Measurements from ENCODE around the gene FUCA1. TPM values are rescaled to one million over a fixed set of nuclear protein-coding genes. Genes with fewer than 3 reads are reported as not detected.

Gene FUCA1
- polyA plus RNA-seq, 1 donor from 2014 or later, result 38.5 TPM

DNA sequence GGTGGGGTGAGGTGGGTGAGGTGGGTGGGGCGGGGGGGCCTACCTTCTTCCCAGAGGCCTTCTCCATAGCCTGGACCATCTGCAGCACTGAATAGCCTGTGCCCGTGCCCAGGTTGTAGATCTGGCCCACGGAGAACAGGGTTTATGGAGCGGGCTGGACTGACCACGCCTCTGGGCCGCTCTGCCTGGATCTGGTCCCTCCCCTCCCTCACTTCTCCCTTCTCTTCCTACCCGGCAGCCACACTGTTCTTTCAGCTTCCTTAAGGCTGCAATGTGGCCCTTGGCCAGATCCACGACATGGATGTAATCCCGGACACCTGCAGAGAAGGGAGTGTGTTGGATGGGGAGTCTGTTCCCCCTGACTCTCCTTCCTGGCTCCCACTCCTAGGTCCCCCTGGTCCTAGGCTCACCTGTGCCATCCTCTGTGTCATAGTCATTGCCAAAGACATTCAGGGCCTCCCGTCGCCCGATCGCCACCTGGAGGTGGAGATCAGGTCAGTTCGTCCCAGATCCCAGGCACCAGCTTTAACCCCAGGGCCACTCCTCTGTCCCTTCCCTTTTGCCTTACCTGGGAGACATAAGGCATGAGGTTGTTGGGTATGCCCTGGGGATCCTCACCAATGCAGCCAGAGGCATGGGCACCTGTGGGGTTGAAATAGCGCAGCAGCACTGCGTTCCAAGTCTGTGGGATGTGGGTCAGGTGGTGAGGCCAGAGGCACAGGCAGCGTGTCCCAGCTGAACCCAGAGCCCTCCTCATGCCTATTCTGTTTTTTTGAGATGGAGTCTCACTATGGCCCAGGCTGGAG is 71.4 kb downstream of the FUCA1 start (continued):
- no peak for TF ChIP-seq EZH2 (IDR thresholded peaks at IDR 0.05; ENCODE audit: borderline replicate concordance, insufficient read depth, low read length, poor library complexity, severe bottlenecking)
- TF ChIP-seq RAD21 (conservative IDR thresholded peaks at IDR 0.05), result no peak

DNA sequence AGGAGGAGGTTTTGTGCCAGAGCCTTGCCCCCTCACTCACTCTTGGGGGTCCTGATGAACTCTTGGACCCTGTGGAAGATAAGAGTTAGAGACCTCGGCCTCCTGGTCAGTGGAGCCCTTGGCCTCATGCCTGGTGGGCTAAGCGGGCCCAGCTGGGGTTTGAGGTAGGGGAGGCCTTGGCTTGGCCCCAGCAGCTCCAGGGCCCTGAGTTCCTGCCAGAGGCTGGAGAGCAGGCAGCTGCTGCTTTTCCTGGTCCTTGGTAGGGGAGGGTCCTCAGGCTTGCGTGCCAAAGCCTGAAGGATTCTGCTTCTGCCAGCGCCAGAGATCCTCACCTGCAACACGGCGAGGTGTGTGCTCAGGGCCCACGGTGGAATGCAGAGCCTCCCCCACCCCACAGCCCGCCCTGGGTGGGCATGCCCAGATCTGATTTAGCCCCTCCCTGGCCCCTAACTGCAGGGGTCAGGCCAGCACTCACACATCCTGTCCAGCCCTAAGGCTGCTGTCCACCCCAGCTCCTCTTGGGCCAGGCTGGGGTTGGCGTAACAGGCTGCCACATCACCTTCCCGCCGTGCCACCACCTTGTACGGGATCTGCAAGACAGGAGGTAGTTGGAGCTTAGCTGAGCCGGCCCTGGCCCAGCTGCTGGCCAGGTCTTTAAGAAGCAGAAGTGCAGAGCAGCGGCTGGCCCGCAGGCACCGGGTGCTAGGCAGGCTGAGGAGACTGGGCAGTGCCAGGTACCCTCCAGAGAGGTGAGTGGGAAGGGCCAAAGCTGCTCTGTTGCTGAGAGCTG is 72.2 kb downstream of the FUCA1 start:
- Histone ChIP-seq H3K9ac (ENCODE audit: low read length) (no peak overlapping the region), H3K27ac (ENCODE audit: low read length) (no peak overlapping the region), H2AFZ (ENCODE audit: low read depth, low read length) (no peak overlapping the region), H3K4me3 (ENCODE audit: low read length) (no peak overlapping the region), H3K36me3 (ENCODE audit: insufficient read depth, low read length) (peaks cover 4% of the 10 kb centered on the region), H3K4me2 (ENCODE audit: low read length) (no peak overlapping the region), H3K79me2 (replicated peaks; ENCODE audit: insufficient read depth, low read length) (peaks cover 18% of the 10 kb centered on the region), H4K20me1 (ENCODE audit: insufficient read depth) (no peaks in the 10 kb centered on the region), H3K9me3 (ENCODE audit: low read length) (no peaks in the 10 kb centered on the region), H3K9me2 (ENCODE audit: insufficient read depth, low read length) (no peaks in the 10 kb centered on the region), H3F3A (ENCODE audit: insufficient read depth, low read length, poor library complexity, severe bottlenecking) (no peaks in the 10 kb centered on the region), H3K27me3 (ENCODE audit: insufficient read depth, low read depth, low read length) (no peaks in the 10 kb centered on the region)
- TF ChIP-seq, protein P1, sequence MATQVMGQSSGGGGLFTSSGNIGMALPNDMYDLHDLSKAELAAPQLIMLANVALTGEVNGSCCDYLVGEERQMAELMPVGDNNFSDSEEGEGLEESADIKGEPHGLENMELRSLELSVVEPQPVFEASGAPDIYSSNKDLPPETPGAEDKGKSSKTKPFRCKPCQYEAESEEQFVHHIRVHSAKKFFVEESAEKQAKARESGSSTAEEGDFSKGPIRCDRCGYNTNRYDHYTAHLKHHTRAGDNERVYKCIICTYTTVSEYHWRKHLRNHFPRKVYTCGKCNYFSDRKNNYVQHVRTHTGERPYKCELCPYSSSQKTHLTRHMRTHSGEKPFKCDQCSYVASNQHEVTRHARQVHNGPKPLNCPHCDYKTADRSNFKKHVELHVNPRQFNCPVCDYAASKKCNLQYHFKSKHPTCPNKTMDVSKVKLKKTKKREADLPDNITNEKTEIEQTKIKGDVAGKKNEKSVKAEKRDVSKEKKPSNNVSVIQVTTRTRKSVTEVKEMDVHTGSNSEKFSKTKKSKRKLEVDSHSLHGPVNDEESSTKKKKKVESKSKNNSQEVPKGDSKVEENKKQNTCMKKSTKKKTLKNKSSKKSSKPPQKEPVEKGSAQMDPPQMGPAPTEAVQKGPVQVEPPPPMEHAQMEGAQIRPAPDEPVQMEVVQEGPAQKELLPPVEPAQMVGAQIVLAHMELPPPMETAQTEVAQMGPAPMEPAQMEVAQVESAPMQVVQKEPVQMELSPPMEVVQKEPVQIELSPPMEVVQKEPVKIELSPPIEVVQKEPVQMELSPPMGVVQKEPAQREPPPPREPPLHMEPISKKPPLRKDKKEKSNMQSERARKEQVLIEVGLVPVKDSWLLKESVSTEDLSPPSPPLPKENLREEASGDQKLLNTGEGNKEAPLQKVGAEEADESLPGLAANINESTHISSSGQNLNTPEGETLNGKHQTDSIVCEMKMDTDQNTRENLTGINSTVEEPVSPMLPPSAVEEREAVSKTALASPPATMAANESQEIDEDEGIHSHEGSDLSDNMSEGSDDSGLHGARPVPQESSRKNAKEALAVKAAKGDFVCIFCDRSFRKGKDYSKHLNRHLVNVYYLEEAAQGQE (IDR thresholded peaks at IDR 0.05; ENCODE audit: borderline replicate concordance), result no peak
- TF ChIP-seq, protein P2, sequence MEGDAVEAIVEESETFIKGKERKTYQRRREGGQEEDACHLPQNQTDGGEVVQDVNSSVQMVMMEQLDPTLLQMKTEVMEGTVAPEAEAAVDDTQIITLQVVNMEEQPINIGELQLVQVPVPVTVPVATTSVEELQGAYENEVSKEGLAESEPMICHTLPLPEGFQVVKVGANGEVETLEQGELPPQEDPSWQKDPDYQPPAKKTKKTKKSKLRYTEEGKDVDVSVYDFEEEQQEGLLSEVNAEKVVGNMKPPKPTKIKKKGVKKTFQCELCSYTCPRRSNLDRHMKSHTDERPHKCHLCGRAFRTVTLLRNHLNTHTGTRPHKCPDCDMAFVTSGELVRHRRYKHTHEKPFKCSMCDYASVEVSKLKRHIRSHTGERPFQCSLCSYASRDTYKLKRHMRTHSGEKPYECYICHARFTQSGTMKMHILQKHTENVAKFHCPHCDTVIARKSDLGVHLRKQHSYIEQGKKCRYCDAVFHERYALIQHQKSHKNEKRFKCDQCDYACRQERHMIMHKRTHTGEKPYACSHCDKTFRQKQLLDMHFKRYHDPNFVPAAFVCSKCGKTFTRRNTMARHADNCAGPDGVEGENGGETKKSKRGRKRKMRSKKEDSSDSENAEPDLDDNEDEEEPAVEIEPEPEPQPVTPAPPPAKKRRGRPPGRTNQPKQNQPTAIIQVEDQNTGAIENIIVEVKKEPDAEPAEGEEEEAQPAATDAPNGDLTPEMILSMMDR (IDR thresholded peaks at IDR 0.05; ENCODE audit: poor library complexity, severe bottlenecking), result no peak
- TF ChIP-seq MXI1 (conservative IDR thresholded peaks at IDR 0.05; ENCODE audit: poor library complexity, severe bottlenecking), result no peak
- no peak for TF ChIP-seq EZH2 (IDR thresholded peaks at IDR 0.05; ENCODE audit: borderline replicate concordance, insufficient read depth, low read length, poor library complexity, severe bottlenecking)
- no peak for TF ChIP-seq SMC3 (conservative IDR thresholded peaks at IDR 0.05; ENCODE audit: poor library complexity)
- no peak for TF ChIP-seq POLR2AphosphoS5 (IDR thresholded peaks at IDR 0.05)
- no peak for TF ChIP-seq RAD21 (conservative IDR thresholded peaks at IDR 0.05)
- TF ChIP-seq EP300 (conservative IDR thresholded peaks at IDR 0.05; ENCODE audit: poor library complexity, severe bottlenecking), result no peak
- no peak for TF ChIP-seq TAF1 (IDR thresholded peaks at IDR 0.05; ENCODE audit: low read depth)

Other genes starting within 250 kb of the FUCA1 start
- gene RPL11, start 176.5 kb downstream of the FUCA1 start, polyA plus RNA-seq, result 1,052 and 1,136 TPM in 2 replicates
- gene ELOA, start 124.8 kb downstream of the FUCA1 start, polyA plus RNA-seq, result 20.0 and 25.7 TPM in 2 replicates
- 242 and 267 TPM in 2 replicates for gene PITHD1, start 89.9 kb downstream of the FUCA1 start, polyA plus RNA-seq
- gene LYPLA2, start 77.1 kb downstream of the FUCA1 start, polyA plus RNA-seq, result 107 and 119 TPM in 2 replicates
- 109 and 130 TPM in 2 replicates for gene GALE, start 67.5 kb downstream of the FUCA1 start, polyA plus RNA-seq
- gene HMGCL, start 42.9 kb downstream of the FUCA1 start, polyA plus RNA-seq, result 27.6 and 29.1 TPM in 2 replicates
- gene CNR2, start 45.1 kb upstream of the FUCA1 start, polyA plus RNA-seq, result not detected in 2 replicates
- gene PNRC2, start 91.5 kb upstream of the FUCA1 start, polyA plus RNA-seq, result 97.1 and 100 TPM in 2 replicates
- 165 and 201 TPM in 2 replicates for gene SRSF10, start 112.0 kb upstream of the FUCA1 start, polyA plus RNA-seq
- gene MYOM3, start 243.8 kb upstream of the FUCA1 start, polyA plus RNA-seq, result not detected in 2 replicates